Measurements from ENCODE around the gene NPR3. TPM values are rescaled to one million over a fixed set of nuclear protein-coding genes. Genes with fewer than 3 reads are reported as not detected.
A peak's percentile ranks its signal among the peaks of the same experiment; 100 is the strongest.

NPR3 gene
- total and polyA plus RNA-seq, 2 of the 8 experiments (the other 6 are each of a cell fraction or from before 2014, with no cell fraction given): not detected

GRCh38 chr5:32680183-32680582 is 30.9 kb upstream of the NPR3 start:
- Histone ChIP-seq H2BK120ac (replicated peaks; ENCODE audit: low read depth, low read length) (no peak overlapping the region), H3K23ac (ENCODE audit: insufficient read length) (no peak overlapping the region), H3K23me2 (ENCODE audit: low read depth, low read length) (no peaks in the 10 kb centered on the region), H3K9ac (replicated peaks in 1 of 4; ENCODE audit: extremely low read depth in 1 of 4, low read depth in 3 of 4, low read length in 3 of 4) (no peak overlapping the region), H3K79me2 (ENCODE audit: control insufficient read depth in 1 of 2, insufficient read depth in 2 of 2, low read length in 2 of 2) (no peaks in the 10 kb centered on the region), H4K8ac (ENCODE audit: extremely low read depth, insufficient read depth, low read length) (no peak overlapping the region), H3K14ac (ENCODE audit: insufficient read length) (no peak overlapping the region), H3K56ac (replicated peaks; ENCODE audit: insufficient read length, low read depth, low read length) (no peak overlapping the region), H3K4me1 (replicated peaks in 1 of 4; ENCODE audit: control insufficient read depth in 3 of 4, insufficient read depth in 4 of 4, low read length in 3 of 4) (peaks cover 0 to 2% (median 1%) of the 10 kb centered on the region in 4 experiments; a peak in 2 of 7 replicates), H2AK5ac (ENCODE audit: low read depth, low read length) (no peak overlapping the region), H3K4me2 (ENCODE audit: insufficient read depth in 1 of 2, low read depth in 2 of 2, low read length in 2 of 2) (no peak overlapping the region), H2AFZ (ENCODE audit: low read length) (no peak overlapping the region), H3K4ac (replicated peaks; ENCODE audit: insufficient read length, low read depth, low read length) (no peak overlapping the region), H3K18ac (ENCODE audit: extremely low read depth, low read length) (no peak overlapping the region), H2BK12ac (ENCODE audit: low read depth, low read length) (0 out of 2 replicates have a peak overlapping the region, but pooled peaks have one; percentile 68), H3K27me3 (replicated peaks in 1 of 4; ENCODE audit: control insufficient read depth in 3 of 4, extremely low read depth in 1 of 4, insufficient read depth in 3 of 4, low read length in 3 of 4) (no peaks in the 10 kb centered on the region), H2BK15ac (ENCODE audit: low read length) (no peak overlapping the region), H2BK20ac (ENCODE audit: low read length) (no peak overlapping the region), H2BK5ac (ENCODE audit: low read depth, low read length) (0 out of 2 replicates have a peak overlapping the region, but pooled peaks have one; percentile 26), H3K9me3 (ENCODE audit: insufficient read depth in 2 of 2, low read depth in 1 of 2, low read length in 1 of 2) (peaks cover 18 to 23% of the 10 kb centered on the region in 2 experiments; a peak in 2 of 4 replicates), H3K4me3 (ENCODE audit: extremely low read depth in 1 of 4, insufficient read depth in 2 of 4, low read depth in 3 of 4, low read length in 4 of 4) (no peak overlapping the region), H3K27ac (ENCODE audit: low read depth, low read length) (no peak overlapping the region), H4K20me1 (replicated peaks in 1 of 2; ENCODE audit: control insufficient read depth in 1 of 2, insufficient read depth in 2 of 2, low read length in 2 of 2) (no peaks in the 10 kb centered on the region), H4K91ac (replicated peaks; ENCODE audit: insufficient read length, low read length) (no peak overlapping the region), H4K5ac (ENCODE audit: insufficient read length, low read depth, low read length) (no peak overlapping the region), H3K79me1 (ENCODE audit: low read depth, low read length) (no peaks in the 10 kb centered on the region; the same call in 1 of the 2 replicates), H3K36me3 (ENCODE audit: control insufficient read depth in 2 of 4, insufficient read depth in 4 of 4, low read length in 3 of 4) (no peaks in the 10 kb centered on the region; a peak in 1 of 8 replicates)
- ChIA-PET POLR2A (ENCODE audit: partially characterized antibody) (interaction anchor here (1.1 kb wide), 1 partner anchor 50 kb away, joined by 3 read pairs; no protein-coding TSS in a partner anchor), CTCF (ENCODE audit: partially characterized antibody) (interaction anchor here (0.6 to 1.2 kb wide), 3 partner anchors 11 to 1210 kb away, joined by 3 to 4 read pairs (median 3); no protein-coding TSS in a partner anchor)
- TF ChIP-seq EZH2 (IDR thresholded peaks at IDR 0.05; ENCODE audit: low read depth, low read length, severe bottlenecking) (no peak), NANOG (IDR thresholded peaks at IDR 0.05; ENCODE audit: insufficient read depth, low read depth, low read length, poor library complexity, severe bottlenecking) (peak; percentile 55)
- DNase-seq (ENCODE audit: low read depth in 1 of 2, low spot score in 2 of 2) (no peak), FAIRE-seq (no peak)
- 68% methylated on average over 2 of the region's 2 CpGs; no CpG with 5 or more reads in 1 of the 2 experiments for WGBS, 2 experiments (ENCODE audit: extremely low coverage in 1 of 2, insufficient coverage in 1 of 2, insufficient read length in 1 of 2, insufficient replicate concordance in 2 of 2, low coverage in 1 of 2, low lambda C conversion rate in 2 of 2, missing lambda C conversion rate in 1 of 2)

Measured in H1 (cell line).